NB4 (cell line): ENCODE results near the gene GLOD5.

Experiments used
- DNase-seq: peaks from one replicate; pipeline ENCODE4 v3.0.0; 2010; ENCODE audit warnings: low read depth
- H3K4me3 ChIP-seq: one replicate; pipeline ENCODE4 v1.5.1; 2011; ENCODE audit warnings: mild to moderate bottlenecking, low read depth, low read length, moderate library complexity
- CTCF ChIP-seq: IDR thresholded peaks from one replicate; pipeline ENCODE4 v1.5.1; 2012; ENCODE audit warnings: low read depth, low read length
- MAX ChIP-seq: IDR thresholded peaks from 2 replicates; pipeline ENCODE4 v1.6.1; 2011; ENCODE audit warnings: low read depth, low read length
- MYC ChIP-seq: IDR thresholded peaks from 2 replicates; pipeline ENCODE4 v1.6.1; 2011; ENCODE audit warnings: low read depth, low read length
- POLR2A ChIP-seq: IDR thresholded peaks from 2 replicates; pipeline ENCODE4 v1.6.1; 2011; ENCODE audit warnings: mild to moderate bottlenecking; ENCODE audit not compliant: insufficient read length; ENCODE audit errors: extremely low read depth

The GLOD5 gene

GRCh38 chrX:48769230-48769629 is 7.7 kb downstream of the GLOD5 start:
- no peak overlapping the region for H3K4me3 ChIP-seq
- no peak for DNase-seq
- TF ChIP-seq POLR2A (no peak), MYC (no peak), MAX (no peak), CTCF (no peak)

GRCh38 chrX:48770296-48770695 is 8.7 kb downstream of the GLOD5 start:
- TF ChIP-seq POLR2A = no peak
- TF ChIP-seq CTCF = no peak
- TF ChIP-seq MYC = no peak
- no peak for TF ChIP-seq MAX
- no peak overlapping the region for H3K4me3 ChIP-seq
- no peak for DNase-seq

GRCh38 chrX:48772602-48773001 is 11.1 kb downstream of the GLOD5 start:
- TF ChIP-seq MAX (no peak), MYC (no peak), POLR2A (no peak), CTCF (no peak)
- no peak for DNase-seq
- H3K4me3 ChIP-seq = no peak overlapping the region

- TF ChIP-seq MYC = no peak
- TF ChIP-seq MAX = no peak
- no peak for TF ChIP-seq POLR2A
- no peak for TF ChIP-seq CTCF
- DNase-seq = no peak
Measured at GRCh38 chrX:48776818-48777439, 15.4 kb downstream of the GLOD5 start.

GRCh38 chrX:48779399-48779798 is 17.9 kb downstream of the GLOD5 start:
- TF ChIP-seq MAX (no peak), MYC (no peak), POLR2A (no peak), CTCF (no peak)
- no peak for DNase-seq
- no peak overlapping the region for H3K4me3 ChIP-seq

More at GRCh38 chrX:48776818-48777439, 15.4 kb downstream of the GLOD5 start:
- no peak overlapping the region for H3K4me3 ChIP-seq

- H3K4me3 ChIP-seq = no peak overlapping the region
- TF ChIP-seq MAX = no peak
- TF ChIP-seq CTCF = no peak
- TF ChIP-seq POLR2A = no peak
- TF ChIP-seq MYC = no peak
- DNase-seq = no peak
Measured at GRCh38 chrX:48781705-48782104, 20.2 kb downstream of the GLOD5 start.
